Fibroblast of lung (primary cell): Measurements from ENCODE around the gene TRPM7. TPM values are rescaled to one million over a fixed set of nuclear protein-coding genes. Genes with fewer than 3 reads are reported as not detected.
"Not testable (repeated sequence)": the region's sequence is repeated elsewhere in the genome, so short reads cannot be mapped to it uniquely, and the experiment has no call there.

Experiments
- DNase-seq, 2 donors: peaks; one replicate each; pipeline versions ENCODE4 v3.0.0 to v3.0.0-alpha.2; 2010; ENCODE audit warnings: low read depth in 2 of 2
- H2AFZ ChIP-seq: 2 replicates; pipeline ENCODE4 v1.5.1; 2012; ENCODE audit warnings: low read length, control low read depth, inconsistent platforms
- H3K27ac ChIP-seq: 2 replicates; pipeline ENCODE4 v1.5.1; 2011; ENCODE audit warnings: low read length, control low read depth; ENCODE audit not compliant: insufficient read depth
- H3K27me3 ChIP-seq: 2 replicates; pipeline ENCODE4 v1.5.1; 2011; ENCODE audit warnings: mild to moderate bottlenecking, low read length; ENCODE audit not compliant: control insufficient read depth, insufficient read depth
- H3K36me3 ChIP-seq: 2 replicates; pipeline ENCODE4 v1.5.1; 2011; ENCODE audit warnings: low read length; ENCODE audit not compliant: control insufficient read depth, insufficient read depth
- H3K4me1 ChIP-seq: 2 replicates; pipeline ENCODE4 v1.5.1; 2011; ENCODE audit warnings: low read length; ENCODE audit not compliant: control insufficient read depth, insufficient read depth; ENCODE audit errors: extremely low read depth
- H3K4me2 ChIP-seq: 2 replicates; pipeline ENCODE4 v1.5.1; 2011; ENCODE audit warnings: low read length, control low read depth; ENCODE audit not compliant: insufficient read depth; ENCODE audit errors: extremely low read depth
- H3K4me3 ChIP-seq, 4 experiments: fragments of 200-600 bp in 1 of 4; sonication (generic) in 1 of 4; replicated peaks in 1 of 4; 2 replicates each; pipeline ENCODE4 v1.5.1; 2011 to 2016; ENCODE audit warnings: low read length in 4 of 4, low read depth in 3 of 4, mild to moderate bottlenecking in 3 of 4, control low read depth in 2 of 4, inconsistent platforms in 1 of 4, mixed read lengths in 1 of 4; ENCODE audit not compliant: insufficient read depth in 1 of 4; ENCODE audit errors: control extremely low read depth in 1 of 4
- H3K79me2 ChIP-seq: 2 replicates; pipeline ENCODE4 v1.5.1; 2012; ENCODE audit warnings: mild to moderate bottlenecking, low read length, inconsistent platforms; ENCODE audit not compliant: control insufficient read depth, insufficient read depth
- H3K9ac ChIP-seq: 2 replicates; pipeline ENCODE4 v1.5.1; 2011; ENCODE audit warnings: mild to moderate bottlenecking, low read length, control low read depth; ENCODE audit not compliant: insufficient read depth
- H3K9me3 ChIP-seq: 2 replicates; pipeline ENCODE4 v1.5.1; 2012; ENCODE audit warnings: low read depth, low read length; ENCODE audit not compliant: control insufficient read depth, insufficient read depth
- H4K20me1 ChIP-seq: 2 replicates; pipeline ENCODE4 v1.5.1; 2011; ENCODE audit warnings: low read length; ENCODE audit not compliant: control insufficient read depth, insufficient read depth; ENCODE audit errors: extremely low read depth
- EZH2 ChIP-seq: IDR thresholded peaks from 2 replicates; pipeline ENCODE4 v1.5.1; 2012; ENCODE audit warnings: low read length, control low read depth, mild to moderate bottlenecking; ENCODE audit errors: missing control alignments
- polyA plus RNA-seq, 2 donors: library from polyadenylated mRNA; depleted of rRNA in 1 of 2; stranded (reverse) in 1 of 2; unstranded in 1 of 2; fragments of >200 nt; gene quantifications; 2 replicates each; pipeline ENCODE4 v1.2.1, GENCODE V29; 2011 to 2012; ENCODE audit warnings: missing spikeins in 1 of 2
- total RNA-seq: library from RNA; depleted of rRNA; stranded (reverse); fragments of >200 nt; gene quantifications from 2 replicates; pipeline ENCODE4 v1.2.1, GENCODE V29; 2014
- TF ChIP-seq, protein P1 (sequence below), 2 donors: IDR thresholded peaks in 1 of 2; conservative IDR thresholded peaks in 1 of 2; 1 replicate in 1 of 2; 2 replicates in 1 of 2; pipeline ENCODE4 v1.5.1; 2011 to 2012; ENCODE audit warnings: low read length in 2 of 2, control low read depth in 1 of 2, inconsistent platforms in 1 of 2, low read depth in 1 of 2, mild to moderate bottlenecking in 1 of 2

TRPM7 gene
- total and polyA plus RNA-seq, 2 donors (not counting 1 experiment from before 2014, with no cell fraction given): 30.3 to 64.4 TPM

GRCh38 chr15:50605462-50605861 is 81.1 kb downstream of the TRPM7 start:
- Histone ChIP-seq H3K9ac (no peak overlapping the region), H3K4me1 (no peaks in the 10 kb centered on the region), H3K4me2 (no peak overlapping the region), H3K36me3 (peaks cover 2% of the 10 kb centered on the region), H3K27me3 (no peaks in the 10 kb centered on the region), H4K20me1 (no peaks in the 10 kb centered on the region), H3K79me2 (no peaks in the 10 kb centered on the region), H2AFZ (no peak overlapping the region), H3K4me3 (no peak overlapping the region), H3K27ac (no peak overlapping the region), H3K9me3 (no peaks in the 10 kb centered on the region)
- no peak for DNase-seq
- TF ChIP-seq, protein P1, sequence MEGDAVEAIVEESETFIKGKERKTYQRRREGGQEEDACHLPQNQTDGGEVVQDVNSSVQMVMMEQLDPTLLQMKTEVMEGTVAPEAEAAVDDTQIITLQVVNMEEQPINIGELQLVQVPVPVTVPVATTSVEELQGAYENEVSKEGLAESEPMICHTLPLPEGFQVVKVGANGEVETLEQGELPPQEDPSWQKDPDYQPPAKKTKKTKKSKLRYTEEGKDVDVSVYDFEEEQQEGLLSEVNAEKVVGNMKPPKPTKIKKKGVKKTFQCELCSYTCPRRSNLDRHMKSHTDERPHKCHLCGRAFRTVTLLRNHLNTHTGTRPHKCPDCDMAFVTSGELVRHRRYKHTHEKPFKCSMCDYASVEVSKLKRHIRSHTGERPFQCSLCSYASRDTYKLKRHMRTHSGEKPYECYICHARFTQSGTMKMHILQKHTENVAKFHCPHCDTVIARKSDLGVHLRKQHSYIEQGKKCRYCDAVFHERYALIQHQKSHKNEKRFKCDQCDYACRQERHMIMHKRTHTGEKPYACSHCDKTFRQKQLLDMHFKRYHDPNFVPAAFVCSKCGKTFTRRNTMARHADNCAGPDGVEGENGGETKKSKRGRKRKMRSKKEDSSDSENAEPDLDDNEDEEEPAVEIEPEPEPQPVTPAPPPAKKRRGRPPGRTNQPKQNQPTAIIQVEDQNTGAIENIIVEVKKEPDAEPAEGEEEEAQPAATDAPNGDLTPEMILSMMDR (conservative IDR thresholded peaks at IDR 0.05 in 1 of 2, IDR thresholded peaks at IDR 0.05 in 1 of 2; ENCODE audit: low read depth in 1 of 2, low read length in 2 of 2): no peak
- TF ChIP-seq EZH2: no peak

DNA sequence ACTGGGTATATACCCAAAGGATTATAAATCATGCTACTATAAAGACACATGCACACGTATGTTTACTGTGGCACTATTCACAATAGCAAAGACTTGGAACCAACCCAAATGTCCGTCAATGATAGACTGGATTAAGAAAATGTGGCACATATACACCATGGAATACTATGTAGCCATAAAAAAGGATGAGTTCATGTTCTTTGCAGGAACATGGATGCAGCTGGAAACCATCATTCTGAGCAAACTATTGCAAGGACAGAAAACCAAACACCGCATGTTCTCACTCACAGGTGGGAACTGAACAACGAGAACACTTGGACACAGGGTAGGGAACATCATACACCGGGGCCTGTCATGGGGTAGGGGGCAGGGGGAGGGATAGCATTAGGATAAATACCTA is 84.6 kb downstream of the TRPM7 start:
- not testable (repeated sequence) for H3K9ac ChIP-seq, H4K20me1 ChIP-seq, H3K4me2 ChIP-seq, H3K36me3 ChIP-seq, H3K79me2 ChIP-seq, H3K4me1 ChIP-seq, H3K27ac ChIP-seq, H3K9me3 ChIP-seq, DNase-seq, H3K27me3 ChIP-seq, H3K4me3 ChIP-seq, H2AFZ ChIP-seq

- no peaks in the 10 kb centered on the region for H3K79me2 ChIP-seq
- H2AFZ ChIP-seq: no peak overlapping the region
- TF ChIP-seq, protein P1 (conservative IDR thresholded peaks at IDR 0.05 in 1 of 2, IDR thresholded peaks at IDR 0.05 in 1 of 2; ENCODE audit: low read depth in 1 of 2, low read length in 2 of 2): no peak
- TF ChIP-seq EZH2: no peak
- no peak overlapping the region for H3K27ac ChIP-seq
- H3K4me2 ChIP-seq: no peak overlapping the region
- no peaks in the 10 kb centered on the region for H3K36me3 ChIP-seq
- no peaks in the 10 kb centered on the region for H3K27me3 ChIP-seq
- DNase-seq: no peak
- no peak overlapping the region for H3K4me3 ChIP-seq
- H3K9me3 ChIP-seq: no peaks in the 10 kb centered on the region
- H3K9ac ChIP-seq: no peak overlapping the region
- H4K20me1 ChIP-seq: no peaks in the 10 kb centered on the region
- no peaks in the 10 kb centered on the region for H3K4me1 ChIP-seq
Measured at GRCh38 chr15:50594311-50594710, 92.3 kb downstream of the TRPM7 start.
